SK-N-SH (cell line): Measurements from ENCODE around the gene ZNF827. TPM values are rescaled to one million over a fixed set of nuclear protein-coding genes. Genes with fewer than 3 reads are reported as not detected.

Experiments
- CTCF ChIA-PET: fragments of 300-600, 350-600 bp; formaldehyde crosslinking; extraction: SDS; loops from one replicate; lab custom pipeline; 2021; lab: Yijun Ruan, JAX
- POLR2A ChIA-PET: fragments of 350-600 bp; sonication (Branson Sonifier 250); formaldehyde crosslinking; extraction: SDS; loops from one replicate; lab custom pipeline; 2020; ENCODE audit warnings: antibody characterized with exemption, inconsistent platforms; lab: Yijun Ruan, JAX
- DNase-seq: peaks from one replicate; pipeline ENCODE4 v3.0.0; 2012
- H2AFZ ChIP-seq: fragments of 200-600 bp; sonication (generic); 2 replicates; pipeline ENCODE4 v1.8.1; 2016; ENCODE audit warnings: antibody characterized with exemption, mild to moderate bottlenecking, low read depth
- H3F3A ChIP-seq: fragments of 200-600 bp; sonication (generic); replicated peaks from 2 replicates; pipeline ENCODE3; 2016; ENCODE audit warnings: antibody characterized with exemption, mild to moderate bottlenecking; ENCODE audit not compliant: insufficient read depth
- H3K27ac ChIP-seq, 2 experiments: fragments of 200-500 bp in 1 of 2; fragments of 200-600 bp in 1 of 2; sonication (Bioruptor generic) in 1 of 2; sonication (generic), shearing (Covaris generic) in 1 of 2; 2 replicates each; pipeline versions ENCODE4 v1.5.1 to v1.6.1; 2014 to 2016; ENCODE audit warnings: low read depth in 2 of 2, inconsistent platforms in 1 of 2, low read length in 1 of 2, mild to moderate bottlenecking in 1 of 2, mixed read lengths in 1 of 2
- H3K27me3 ChIP-seq: fragments of 200-600 bp; sonication (generic), shearing (Covaris generic); 2 replicates; pipeline ENCODE4 v1.6.1; 2016; ENCODE audit warnings: mixed run types; ENCODE audit not compliant: insufficient read depth
- H3K36me3 ChIP-seq, 2 experiments: fragments of 200-500 bp in 1 of 2; fragments of 200-600 bp in 1 of 2; sonication (Bioruptor generic) in 1 of 2; sonication (generic) in 1 of 2; replicated peaks in 1 of 2; 2 replicates each; pipeline versions ENCODE3 to v1.5.1; 2014 to 2016; ENCODE audit warnings: low read length in 1 of 2, mild to moderate bottlenecking in 1 of 2; ENCODE audit not compliant: insufficient read depth in 2 of 2, control insufficient read depth in 1 of 2
- H3K4me1 ChIP-seq, 2 experiments: fragments of 200-500 bp in 1 of 2; fragments of 200-600 bp in 1 of 2; sonication (Bioruptor generic) in 1 of 2; sonication (generic), shearing (Covaris generic) in 1 of 2; 2 replicates each; pipeline versions ENCODE4 v1.5.1 to v1.6.1; 2014 to 2016; ENCODE audit warnings: low read depth in 1 of 2, low read length in 1 of 2, mixed run types in 1 of 2; ENCODE audit not compliant: insufficient read depth in 2 of 2, control insufficient read depth in 1 of 2
- H3K4me2 ChIP-seq: fragments of 200-600 bp; sonication (generic), shearing (Covaris generic); 2 replicates; pipeline ENCODE4 v1.6.1; 2017; ENCODE audit warnings: mixed run types
- H3K4me3 ChIP-seq, 2 experiments: fragments of 200-500 bp in 1 of 2; fragments of 200-600 bp in 1 of 2; sonication (Bioruptor generic) in 1 of 2; sonication (generic), shearing (Covaris generic) in 1 of 2; 2 replicates each; pipeline versions ENCODE4 v1.5.1 to v1.8.1; 2014 to 2016; ENCODE audit warnings: low read depth in 2 of 2, inconsistent platforms in 1 of 2, low read length in 1 of 2, mild to moderate bottlenecking in 1 of 2, mixed read lengths in 1 of 2, moderate library complexity in 1 of 2
- H3K79me2 ChIP-seq: fragments of 200-600 bp; sonication (generic); 2 replicates; pipeline ENCODE4 v1.8.1; 2017; ENCODE audit warnings: mild to moderate bottlenecking; ENCODE audit not compliant: insufficient read depth
- H3K9ac ChIP-seq: fragments of 200-600 bp; sonication (generic); 2 replicates; pipeline ENCODE4 v1.6.1; 2017; ENCODE audit warnings: mixed run types
- H3K9me2 ChIP-seq: fragments of 200-600 bp; sonication (generic); 2 replicates; pipeline ENCODE4 v1.6.1; 2017; ENCODE audit warnings: mixed run types
- H3K9me3 ChIP-seq: fragments of 200-600 bp; sonication (generic); 2 replicates; pipeline ENCODE4 v1.6.1; 2017; ENCODE audit warnings: mixed run types, mild to moderate bottlenecking, moderate library complexity
- H4K20me1 ChIP-seq: fragments of 200-600 bp; sonication (generic); 2 replicates; pipeline ENCODE4 v1.6.1; 2017; ENCODE audit warnings: mild to moderate bottlenecking, mixed run types; ENCODE audit not compliant: insufficient read depth
- CHD2 ChIP-seq: fragments of 150-350 bp; IDR thresholded peaks from 2 replicates; pipeline ENCODE4 v1.6.1; 2018; ENCODE audit warnings: low read length; ENCODE audit not compliant: partially characterized antibody
- ELF1 ChIP-seq: IDR thresholded peaks from 2 replicates; pipeline ENCODE4 v1.4.0; 2012
- EZH2phosphoT487 ChIP-seq: fragments of 200-600 bp; sonication (generic); IDR thresholded peaks from 2 replicates; pipeline ENCODE4 v1.6.1; 2017; ENCODE audit warnings: low read depth, mixed run types, mild to moderate bottlenecking, antibody characterized with exemption, moderate library complexity, borderline replicate concordance
- NFIC ChIP-seq: IDR thresholded peaks from 2 replicates; pipeline ENCODE4 v1.4.0; 2012; ENCODE audit warnings: borderline replicate concordance
- NRF1 ChIP-seq: IDR thresholded peaks from 2 replicates; pipeline ENCODE4 v1.6.1; 2012; ENCODE audit warnings: low read depth, mild to moderate bottlenecking, low read length
- RCOR1 ChIP-seq: fragments of 150-350 bp; IDR thresholded peaks from 2 replicates; pipeline ENCODE4 v1.6.1; 2017; ENCODE audit warnings: antibody characterized with exemption, low read length
- REST ChIP-seq: IDR thresholded peaks from 2 replicates; pipeline ENCODE4 v1.6.1; 2012; ENCODE audit warnings: mild to moderate bottlenecking, low read depth, low read length, moderate library complexity
- RFX5 ChIP-seq: IDR thresholded peaks from 2 replicates; pipeline ENCODE4 v1.6.1; 2012; ENCODE audit warnings: mild to moderate bottlenecking, improper control_type of control experiment, low read length
- SMC3 ChIP-seq: IDR thresholded peaks from 2 replicates; pipeline ENCODE4 v1.6.1; 2012; ENCODE audit warnings: low read depth, low read length, improper control_type of control experiment
- TAF1 ChIP-seq: IDR thresholded peaks from 2 replicates; pipeline ENCODE4 v1.6.1; 2012; ENCODE audit warnings: low read depth, mild to moderate bottlenecking, low read length, moderate library complexity, borderline replicate concordance
- whole genome bisulfite sequencing: methylation state at CpG from one replicate; pipeline ENCODE4 v1.1.6; 2017; ENCODE audit warnings: low lambda C conversion rate; 5-methylcytosine and 5-hydroxymethylcytosine counted together
- polyA plus RNA-seq, 3 experiments: library from polyadenylated mRNA; depleted of rRNA; stranded (reverse); fragments of >200 nt; gene quantifications; 2 replicates each; pipeline ENCODE4 v1.2.3, GENCODE V29; 2012
- TF ChIP-seq, protein P1 (sequence below): fragments of 200-600 bp; sonication (generic); IDR thresholded peaks from 2 replicates; pipeline ENCODE4 v1.6.1; 2017; ENCODE audit warnings: antibody characterized with exemption, mild to moderate bottlenecking, moderate library complexity
- TF ChIP-seq, protein P2 (sequence below): fragments of 150-350 bp; IDR thresholded peaks from 2 replicates; pipeline ENCODE4 v1.6.1; 2017; ENCODE audit warnings: antibody characterized with exemption, low read length, low read depth, borderline replicate concordance
- TF ChIP-seq, protein P3 (sequence below): IDR thresholded peaks from 2 replicates; pipeline ENCODE4 v1.4.0; 2012; ENCODE audit warnings: low read depth
- TF ChIP-seq, protein P4 (sequence below): IDR thresholded peaks from 2 replicates; pipeline ENCODE4; 2012

Gene ZNF827
- polyA plus RNA-seq, 1 of the 3 experiments (the other 2 are of a cell fraction): 23.2 TPM

GRCh38 chr4:145819101-145819852 is 119.3 kb downstream of the ZNF827 start:
- WGBS: 87% methylated on average over 10 of the region's 10 CpGs
- CTCF ChIA-PET: interaction anchor here (1.1 kb wide), 1 partner anchor 24 kb away, joined by 4 read pairs; no protein-coding TSS in a partner anchor
- H3K4me2 ChIP-seq: no peak overlapping the region

More at GRCh38 chr4:145819101-145819852, 119.3 kb downstream of the ZNF827 start:
- H3F3A ChIP-seq: no peaks in the 10 kb centered on the region
- no peaks in the 10 kb centered on the region for H3K9me3 ChIP-seq
- H3K36me3 ChIP-seq: peaks cover 26 to 51% of the 10 kb centered on the region in 2 experiments
- H3K27ac ChIP-seq: no peak overlapping the region; a peak in 1 of 4 replicates
- POLR2A ChIA-PET: no interaction called here
- TF ChIP-seq SMC3 (no peak), RFX5 (no peak), CHD2 (no peak), RCOR1 (no peak), NRF1 (no peak), REST (no peak), NFIC (no peak), TAF1 (no peak), ELF1 (no peak), EZH2phosphoT487 (no peak)
- TF ChIP-seq, protein P1, sequence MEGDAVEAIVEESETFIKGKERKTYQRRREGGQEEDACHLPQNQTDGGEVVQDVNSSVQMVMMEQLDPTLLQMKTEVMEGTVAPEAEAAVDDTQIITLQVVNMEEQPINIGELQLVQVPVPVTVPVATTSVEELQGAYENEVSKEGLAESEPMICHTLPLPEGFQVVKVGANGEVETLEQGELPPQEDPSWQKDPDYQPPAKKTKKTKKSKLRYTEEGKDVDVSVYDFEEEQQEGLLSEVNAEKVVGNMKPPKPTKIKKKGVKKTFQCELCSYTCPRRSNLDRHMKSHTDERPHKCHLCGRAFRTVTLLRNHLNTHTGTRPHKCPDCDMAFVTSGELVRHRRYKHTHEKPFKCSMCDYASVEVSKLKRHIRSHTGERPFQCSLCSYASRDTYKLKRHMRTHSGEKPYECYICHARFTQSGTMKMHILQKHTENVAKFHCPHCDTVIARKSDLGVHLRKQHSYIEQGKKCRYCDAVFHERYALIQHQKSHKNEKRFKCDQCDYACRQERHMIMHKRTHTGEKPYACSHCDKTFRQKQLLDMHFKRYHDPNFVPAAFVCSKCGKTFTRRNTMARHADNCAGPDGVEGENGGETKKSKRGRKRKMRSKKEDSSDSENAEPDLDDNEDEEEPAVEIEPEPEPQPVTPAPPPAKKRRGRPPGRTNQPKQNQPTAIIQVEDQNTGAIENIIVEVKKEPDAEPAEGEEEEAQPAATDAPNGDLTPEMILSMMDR: no peak
- TF ChIP-seq, protein P2, sequence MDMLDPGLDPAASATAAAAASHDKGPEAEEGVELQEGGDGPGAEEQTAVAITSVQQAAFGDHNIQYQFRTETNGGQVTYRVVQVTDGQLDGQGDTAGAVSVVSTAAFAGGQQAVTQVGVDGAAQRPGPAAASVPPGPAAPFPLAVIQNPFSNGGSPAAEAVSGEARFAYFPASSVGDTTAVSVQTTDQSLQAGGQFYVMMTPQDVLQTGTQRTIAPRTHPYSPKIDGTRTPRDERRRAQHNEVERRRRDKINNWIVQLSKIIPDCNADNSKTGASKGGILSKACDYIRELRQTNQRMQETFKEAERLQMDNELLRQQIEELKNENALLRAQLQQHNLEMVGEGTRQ: no peak
- TF ChIP-seq, protein P3, sequence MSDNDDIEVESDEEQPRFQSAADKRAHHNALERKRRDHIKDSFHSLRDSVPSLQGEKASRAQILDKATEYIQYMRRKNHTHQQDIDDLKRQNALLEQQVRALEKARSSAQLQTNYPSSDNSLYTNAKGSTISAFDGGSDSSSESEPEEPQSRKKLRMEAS: no peak
- TF ChIP-seq, protein P4, sequence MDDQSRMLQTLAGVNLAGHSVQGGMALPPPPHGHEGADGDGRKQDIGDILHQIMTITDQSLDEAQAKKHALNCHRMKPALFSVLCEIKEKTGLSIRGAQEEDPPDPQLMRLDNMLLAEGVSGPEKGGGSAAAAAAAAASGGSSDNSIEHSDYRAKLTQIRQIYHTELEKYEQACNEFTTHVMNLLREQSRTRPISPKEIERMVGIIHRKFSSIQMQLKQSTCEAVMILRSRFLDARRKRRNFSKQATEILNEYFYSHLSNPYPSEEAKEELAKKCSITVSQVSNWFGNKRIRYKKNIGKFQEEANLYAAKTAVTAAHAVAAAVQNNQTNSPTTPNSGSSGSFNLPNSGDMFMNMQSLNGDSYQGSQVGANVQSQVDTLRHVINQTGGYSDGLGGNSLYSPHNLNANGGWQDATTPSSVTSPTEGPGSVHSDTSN: no peak
- H3K79me2 ChIP-seq: no peaks in the 10 kb centered on the region
- no peak overlapping the region for H2AFZ ChIP-seq
- H4K20me1 ChIP-seq: no peaks in the 10 kb centered on the region
- H3K4me1 ChIP-seq: peaks cover 0 to 7% of the 10 kb centered on the region in 2 experiments; a peak in 2 of 4 replicates
- no peaks in the 10 kb centered on the region for H3K9me2 ChIP-seq
- DNase-seq: no peak
- H3K4me3 ChIP-seq: no peak overlapping the region
- H3K9ac ChIP-seq: no peak overlapping the region
- H3K27me3 ChIP-seq: no peaks in the 10 kb centered on the region
